Trophoblast cell (in vitro differentiated cells and primary cell): ENCODE data around the gene GRID1.

Source experiments
- DNase-seq, 2 donors: peaks; one replicate each; pipeline ENCODE4 v3.0.0-alpha.2; 2016
- H2AFZ ChIP-seq: 2 replicates; pipeline ENCODE4 v1.6.1; 2013; ENCODE audit warnings: low read length, moderate library complexity, mild to moderate bottlenecking; ENCODE audit not compliant: insufficient read depth, poor library complexity
- H2AK5ac ChIP-seq: 2 replicates; pipeline ENCODE4 v1.6.1; 2013; ENCODE audit warnings: mild to moderate bottlenecking, low read length
- H2BK120ac ChIP-seq: 2 replicates; pipeline ENCODE4 v1.6.1; 2013; ENCODE audit warnings: low read length, mild to moderate bottlenecking, moderate library complexity; ENCODE audit not compliant: insufficient read depth, poor library complexity
- H2BK12ac ChIP-seq: 2 replicates; pipeline ENCODE4 v1.6.1; 2013; ENCODE audit warnings: mild to moderate bottlenecking, low read length, moderate library complexity
- H2BK5ac ChIP-seq: 2 replicates; pipeline ENCODE4 v1.6.1; 2013; ENCODE audit warnings: low read length, low read depth, moderate library complexity, mild to moderate bottlenecking; ENCODE audit not compliant: poor library complexity
- H3K14ac ChIP-seq: 2 replicates; pipeline ENCODE4 v1.6.1; 2013; ENCODE audit warnings: mild to moderate bottlenecking, low read length
- H3K18ac ChIP-seq: 2 replicates; pipeline ENCODE4 v1.6.1; 2013; ENCODE audit warnings: mild to moderate bottlenecking, low read length
- H3K23ac ChIP-seq: 2 replicates; pipeline ENCODE4 v1.6.1; 2013; ENCODE audit warnings: low read length
- H3K27ac ChIP-seq: 2 replicates; pipeline ENCODE4 v1.5.1; 2013; ENCODE audit warnings: low read depth, mild to moderate bottlenecking, inconsistent platforms, low read length, moderate library complexity
- H3K27me3 ChIP-seq: 2 replicates; pipeline ENCODE4 v1.6.1; 2013; ENCODE audit warnings: inconsistent platforms, mild to moderate bottlenecking, low read length, moderate library complexity; ENCODE audit not compliant: insufficient read depth
- H3K36me3 ChIP-seq, 2 experiments: 1 replicate in 1 of 2; 2 replicates in 1 of 2; pipeline ENCODE4 v1.6.1; 2013; ENCODE audit warnings: low read length in 2 of 2, mild to moderate bottlenecking in 2 of 2, moderate library complexity in 1 of 2; ENCODE audit not compliant: insufficient read depth in 2 of 2, control insufficient read depth in 1 of 2
- H3K4ac ChIP-seq: 2 replicates; pipeline ENCODE4 v1.6.1; 2013; ENCODE audit warnings: low read depth, mild to moderate bottlenecking, low read length, moderate library complexity
- H3K4me1 ChIP-seq, 2 experiments: 1 replicate in 1 of 2; 2 replicates in 1 of 2; pipeline ENCODE4 v1.6.1; 2013; ENCODE audit warnings: low read length in 2 of 2, mild to moderate bottlenecking in 2 of 2, moderate library complexity in 1 of 2; ENCODE audit not compliant: insufficient read depth in 2 of 2, control insufficient read depth in 1 of 2
- H3K4me2 ChIP-seq: 2 replicates; pipeline ENCODE4 v1.6.1; 2013; ENCODE audit warnings: inconsistent platforms, mild to moderate bottlenecking, low read length, moderate library complexity
- H3K4me3 ChIP-seq: 2 replicates; pipeline ENCODE4 v1.5.1; 2013; ENCODE audit warnings: mild to moderate bottlenecking, low read depth, low read length, inconsistent platforms
- H3K79me1 ChIP-seq: one replicate; pipeline ENCODE4 v1.6.1; 2013; ENCODE audit warnings: low read length
- H3K79me2 ChIP-seq: 2 replicates; pipeline ENCODE4 v1.6.1; 2013; ENCODE audit warnings: low read length, mild to moderate bottlenecking; ENCODE audit not compliant: control insufficient read depth, insufficient read depth, poor library complexity
- H3K9ac ChIP-seq: 2 replicates; pipeline ENCODE4 v1.6.1; 2013; ENCODE audit warnings: mild to moderate bottlenecking, low read length
- H3K9me3 ChIP-seq: 2 replicates; pipeline ENCODE4 v1.6.1; 2013; ENCODE audit warnings: low read depth, mild to moderate bottlenecking, control low read depth, inconsistent platforms, low read length; ENCODE audit not compliant: insufficient read depth
- H4K12ac ChIP-seq: 2 replicates; pipeline ENCODE4 v1.6.1; 2013; ENCODE audit warnings: low read depth, mild to moderate bottlenecking, low read length, moderate library complexity
- H4K8ac ChIP-seq: 2 replicates; pipeline ENCODE4 v1.6.1; 2013; ENCODE audit warnings: low read depth, mild to moderate bottlenecking, low read length, moderate library complexity
- H4K91ac ChIP-seq: one replicate; pipeline ENCODE4 v1.6.1; 2013; ENCODE audit warnings: low read depth, mild to moderate bottlenecking, low read length, moderate library complexity
- WGBS: extraction: QIAGEN DNeasy Blood & Tissue Kit; methylation state at CpG from one replicate; pipeline ENCODE4 v1.1.7; 2013; ENCODE audit warnings: missing lambda C conversion rate; ENCODE audit not compliant: insufficient read length, insufficient coverage; ENCODE audit errors: extremely low coverage; 5-methylcytosine and 5-hydroxymethylcytosine counted together

The GRID1 gene

DNA sequence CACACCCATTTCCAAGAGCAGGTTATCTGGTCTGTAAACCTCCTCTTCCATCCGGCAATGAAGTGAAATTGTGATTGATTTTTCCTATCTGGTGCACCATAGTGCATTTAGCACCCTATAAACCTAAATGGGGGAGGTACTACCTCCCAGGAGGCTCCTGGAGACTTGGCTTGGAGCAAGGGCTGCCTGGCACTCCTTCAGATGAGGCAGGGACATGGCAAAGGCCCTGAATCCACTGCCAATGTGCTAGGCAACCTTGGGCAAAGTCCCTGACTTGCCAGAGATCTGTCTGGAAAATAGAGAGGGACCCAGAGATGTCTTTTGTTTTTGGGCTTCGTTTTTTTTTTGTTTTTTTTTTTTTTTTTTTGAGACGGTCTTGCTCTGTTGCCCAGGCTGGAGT lies 6.7 kb upstream of the GRID1 start:
- H3K79me1 ChIP-seq, result no peaks in the 10 kb centered on the region

DNA sequence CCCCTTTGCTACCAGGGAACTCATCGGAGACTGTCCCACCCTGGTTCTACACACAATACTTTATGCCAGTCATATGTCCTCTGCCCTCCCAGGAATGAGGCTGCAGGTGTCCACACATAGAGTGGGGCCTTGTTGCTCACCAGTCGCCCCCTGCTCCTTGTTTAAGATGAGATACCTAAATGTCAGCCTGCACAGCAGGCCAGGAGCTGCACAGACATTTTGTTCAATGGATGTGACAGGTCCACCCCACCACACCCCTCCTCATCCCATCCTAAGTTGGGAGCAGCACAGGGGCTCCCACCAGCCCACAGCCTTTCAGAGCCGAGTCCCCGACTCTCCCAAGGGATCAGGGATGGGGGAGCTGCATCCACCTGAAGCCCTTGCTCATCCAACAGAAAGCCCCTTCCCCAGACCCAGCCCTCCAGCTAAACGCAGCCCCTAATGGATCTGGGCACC lies 6.2 kb upstream of the GRID1 start:
- Histone ChIP-seq H3K36me3 (no peaks in the 10 kb centered on the region), H3K4me3 (no peak overlapping the region), H3K9me3 (peaks cover 1% of the 10 kb centered on the region), H2BK12ac (no peak overlapping the region), H3K23ac (no peak overlapping the region), H2BK5ac (no peak overlapping the region), H2AFZ (no peak overlapping the region), H3K4me1 (no peaks in the 10 kb centered on the region), H3K14ac (no peak overlapping the region), H3K4ac (no peak overlapping the region), H3K4me2 (no peak overlapping the region), H4K8ac (no peak overlapping the region), H4K12ac (no peak overlapping the region), H2AK5ac (no peak overlapping the region), H3K27ac (no peak overlapping the region), H3K79me1 (no peaks in the 10 kb centered on the region), H4K91ac (no peak overlapping the region), H3K79me2 (no peaks in the 10 kb centered on the region), H3K27me3 (peaks cover 25% of the 10 kb centered on the region), H2BK120ac (no peak overlapping the region), H3K18ac (no peak overlapping the region), H3K9ac (no peak overlapping the region)
- DNase-seq, result no peak
- WGBS, result no CpG with 5 or more reads among the region's 5 CpGs

More for the DNA sequence above, 6.7 kb upstream of the GRID1 start:
- Histone ChIP-seq H3K4me2 (no peak overlapping the region), H2BK5ac (no peak overlapping the region), H3K79me2 (no peaks in the 10 kb centered on the region), H3K27ac (no peak overlapping the region), H4K12ac (no peak overlapping the region), H3K27me3 (peaks cover 21% of the 10 kb centered on the region), H2BK12ac (no peak overlapping the region), H3K18ac (no peak overlapping the region), H2AFZ (no peak overlapping the region), H3K4ac (no peak overlapping the region), H3K9me3 (peaks cover 1% of the 10 kb centered on the region), H4K91ac (no peak overlapping the region), H2BK120ac (no peak overlapping the region), H3K4me3 (no peak overlapping the region), H2AK5ac (no peak overlapping the region), H4K8ac (no peak overlapping the region), H3K9ac (no peak overlapping the region), H3K23ac (no peak overlapping the region), H3K36me3 (no peaks in the 10 kb centered on the region), H3K14ac (no peak overlapping the region), H3K4me1 (no peaks in the 10 kb centered on the region)
- no CpG with 5 or more reads among the region's 3 CpGs for WGBS
- no peak for DNase-seq

GRCh38 chr10:86372119-86372783 lies 5.7 kb upstream of the GRID1 start:
- Histone ChIP-seq H3K18ac (no peak overlapping the region), H3K14ac (no peak overlapping the region), H2BK5ac (no peak overlapping the region), H3K79me2 (no peaks in the 10 kb centered on the region), H3K4me1 (no peaks in the 10 kb centered on the region), H3K79me1 (no peaks in the 10 kb centered on the region), H3K9ac (no peak overlapping the region), H3K27me3 (peaks cover 31% of the 10 kb centered on the region), H3K4ac (no peak overlapping the region), H2BK12ac (no peak overlapping the region), H3K27ac (no peak overlapping the region), H4K91ac (no peak overlapping the region), H3K4me2 (no peak overlapping the region), H4K8ac (no peak overlapping the region), H2AFZ (no peak overlapping the region), H2AK5ac (no peak overlapping the region), H4K12ac (no peak overlapping the region), H3K4me3 (no peak overlapping the region), H3K36me3 (no peaks in the 10 kb centered on the region), H3K23ac (no peak overlapping the region), H2BK120ac (no peak overlapping the region), H3K9me3 (peaks cover 1% of the 10 kb centered on the region)
- no peak for DNase-seq
- no CpG with 5 or more reads among the region's 7 CpGs for WGBS

GRCh38 chr10:86371691-86372090 lies 5.1 kb upstream of the GRID1 start:
- Histone ChIP-seq H4K12ac (no peak overlapping the region), H2AFZ (no peak overlapping the region), H3K79me1 (no peaks in the 10 kb centered on the region), H3K18ac (no peak overlapping the region), H2BK5ac (no peak overlapping the region), H2BK120ac (no peak overlapping the region), H2AK5ac (no peak overlapping the region), H3K4ac (no peak overlapping the region), H3K4me1 (peaks cover 0 to 4% of the 10 kb centered on the region in 2 experiments), H2BK12ac (no peak overlapping the region), H4K91ac (no peak overlapping the region), H3K27ac (no peak overlapping the region), H3K23ac (no peak overlapping the region), H3K27me3 (peaks cover 37% of the 10 kb centered on the region), H4K8ac (no peak overlapping the region), H3K4me3 (no peak overlapping the region), H3K4me2 (no peak overlapping the region), H3K9me3 (peaks cover 1% of the 10 kb centered on the region), H3K9ac (no peak overlapping the region), H3K14ac (no peak overlapping the region), H3K79me2 (no peaks in the 10 kb centered on the region), H3K36me3 (no peaks in the 10 kb centered on the region)
- no CpG with 5 or more reads among the region's 5 CpGs for WGBS
- no peak for DNase-seq
